ENCODE data around the gene ISG20. TPM values are rescaled to one million over a fixed set of nuclear protein-coding genes. Genes with fewer than 3 reads are reported as not detected.

ISG20 gene
- total RNA-seq, 4 donors from 2014 or later, result 4.3 to 26.7 (median 11.8) TPM

- no peak for DNase-seq (ENCODE audit: low spot score in 2 of 2)
- intact Hi-C loops (cut with DNase I; ENCODE audit: low total_unique reads), result no loop called here
- WGBS, 2 donors, result 76 to 78% methylated on average over 13 of the region's 13 CpGs
- H3K4me3 ChIP-seq (ENCODE audit: low read depth, poor library complexity, severe bottlenecking), result no peak overlapping the region
- TF ChIP-seq CTCF (IDR thresholded peaks at IDR 0.05) (no peak), POLR2A (IDR thresholded peaks at IDR 0.05) (no peak)
Measured at GRCh38 chr15:88680241-88681001, 41.6 kb downstream of the ISG20 start.

GRCh38 chr15:88681610-88682221, 42.9 kb downstream of the ISG20 start:
- TF ChIP-seq POLR2A (IDR thresholded peaks at IDR 0.05) (no peak), CTCF (IDR thresholded peaks at IDR 0.05) (no peak)
- no peak overlapping the region for H3K4me3 ChIP-seq (ENCODE audit: low read depth, poor library complexity, severe bottlenecking)
- no peak for DNase-seq (ENCODE audit: low spot score in 2 of 2)
- intact Hi-C loops (cut with DNase I; ENCODE audit: low total_unique reads), result no loop called here
- WGBS, 2 donors, result 71 to 77% methylated on average over 8 to 11 of the region's 13 CpGs

- WGBS, 2 donors, result 62 to 63% methylated on average over 3 of the region's 3 CpGs
- TF ChIP-seq POLR2A (IDR thresholded peaks at IDR 0.05) (no peak), CTCF (IDR thresholded peaks at IDR 0.05) (no peak)
- no peak for DNase-seq (ENCODE audit: low spot score in 2 of 2)
- no peak overlapping the region for H3K4me3 ChIP-seq (ENCODE audit: low read depth, poor library complexity, severe bottlenecking)
- intact Hi-C loops (cut with DNase I; ENCODE audit: low total_unique reads), result no loop called here
Measured at GRCh38 chr15:88684345-88684744, 45.5 kb downstream of the ISG20 start.

- no peak overlapping the region for H3K4me3 ChIP-seq (ENCODE audit: low read depth, poor library complexity, severe bottlenecking)
- TF ChIP-seq POLR2A (IDR thresholded peaks at IDR 0.05) (no peak), CTCF (IDR thresholded peaks at IDR 0.05) (no peak)
- peak in 1 of 2 donors; percentile 69 for DNase-seq (ENCODE audit: low spot score in 2 of 2)
- intact Hi-C loops (cut with DNase I; ENCODE audit: low total_unique reads), result no loop called here
- 85 to 92% methylated on average over 2 of the region's 2 CpGs for WGBS, 2 donors
Measured at GRCh38 chr15:88686166-88686565, 47.4 kb downstream of the ISG20 start.

- WGBS, 2 donors, result 89 to 91% methylated on average over 8 of the region's 8 CpGs
- DNase-seq (ENCODE audit: low spot score in 2 of 2), result peak in 1 of 2 donors; percentile 39
- TF ChIP-seq CTCF (IDR thresholded peaks at IDR 0.05) (no peak), POLR2A (IDR thresholded peaks at IDR 0.05) (no peak)
- no peak overlapping the region for H3K4me3 ChIP-seq (ENCODE audit: low read depth, poor library complexity, severe bottlenecking)
- intact Hi-C loops (cut with DNase I; ENCODE audit: low total_unique reads), result no loop called here
Measured at GRCh38 chr15:88688394-88688933, 49.6 kb downstream of the ISG20 start.
